Hepatocyte (in vitro differentiated cells): Measurements from ENCODE around the gene MSANTD2.

Experiments
- CTCF ChIP-seq: fragments of 200-600 bp; sonication (generic); IDR thresholded peaks from 2 replicates; pipeline ENCODE4 v1.5.1; 2016; ENCODE audit warnings: antibody characterized with exemption, mild to moderate bottlenecking; ENCODE audit not compliant: poor library complexity
- EZH2 ChIP-seq: fragments of 200-600 bp; sonication (generic); IDR thresholded peaks from 2 replicates; pipeline ENCODE4 v1.6.1; 2016; ENCODE audit warnings: antibody characterized with exemption, mild to moderate bottlenecking, borderline replicate concordance

GRCh38 chr11:124832571-124832970 lies 32.4 kb upstream of the MSANTD2 start:
- TF ChIP-seq CTCF = no peak
- TF ChIP-seq EZH2 = no peak
